GM12878 (cell line): ENCODE results near the gene LILRB4. TPM values are rescaled to one million over a fixed set of nuclear protein-coding genes. Genes with fewer than 3 reads are reported as not detected.
"Not testable (repeated sequence)": the region's sequence is repeated elsewhere in the genome, so short reads cannot be mapped to it uniquely, and the experiment has no call there.

ENCODE experiments used
- ATAC-seq: fragments of 200-7000 bp; cut with Tn5 transposase; 3 replicates; pipeline ENCODE4 v1.9.1; 2020; ENCODE audit warnings: mild to moderate bottlenecking, moderate library complexity
- BruUV-seq: library from RNA; stranded (reverse); fragments of 400-500 nt; replicated peaks from 2 replicates; lab custom pipeline; 2021; lab: Mats Ljungman, UMichigan
- CTCF ChIA-PET: fragments of 300-600 bp; sonication (Branson Sonifier 250); formaldehyde crosslinking; extraction: SDS; loops from one replicate; lab custom pipeline; 2021; ENCODE audit warnings: inconsistent platforms; lab: Yijun Ruan, JAX
- POLR2A ChIA-PET: fragments of 350-600 bp; formaldehyde crosslinking; extraction: SDS; loops from one replicate; lab custom pipeline; 2021; ENCODE audit warnings: inconsistent platforms; lab: Charles Lee
- RAD21 ChIA-PET: fragments of 300-600 bp; sonication (Branson Sonifier 250); formaldehyde crosslinking; loops from one replicate; lab custom pipeline; 2023; ENCODE audit warnings: antibody characterized with exemption; ENCODE audit not compliant: unreplicated experiment; lab: Charles Lee
- SMC1A ChIA-PET: fragments of 300-600 bp; sonication (Branson Sonifier 250); formaldehyde crosslinking; loops from one replicate; lab custom pipeline; 2023; ENCODE audit not compliant: unreplicated experiment, uncharacterized antibody; lab: Charles Lee
- DNase-seq: peaks from one replicate; pipeline ENCODE4 v3.0.0-alpha.2; 2011; ENCODE audit warnings: low read depth, low spot score
- FAIRE-seq: peaks from 3 replicates; lab custom pipeline; 2011; peaks lifted over from hg19 to GRCh38; lab: Jason Lieb, UNC
- H2AFZ ChIP-seq: 2 replicates; pipeline ENCODE4 v1.6.0; 2011; ENCODE audit warnings: low read depth, low read length, control low read depth; ENCODE audit not compliant: control insufficient read depth
- H3K27ac ChIP-seq: 2 replicates; pipeline ENCODE4 v1.5.1; 2011; ENCODE audit warnings: control low read depth; ENCODE audit not compliant: control insufficient read depth, insufficient read depth
- H3K27me3 ChIP-seq, 2 experiments: replicated peaks in 1 of 2; 2 replicates each; pipeline versions ENCODE4 v1.6.0 to v1.6.1; 2011; ENCODE audit warnings: low read length in 1 of 2; ENCODE audit not compliant: control insufficient read depth in 2 of 2, insufficient read depth in 2 of 2
- H3K36me3 ChIP-seq, 2 experiments: 2 replicates each; pipeline ENCODE4 v1.5.1; 2011; ENCODE audit warnings: low read length in 1 of 2; ENCODE audit not compliant: control insufficient read depth in 2 of 2, insufficient read depth in 2 of 2
- H3K4me1 ChIP-seq: 2 replicates; pipeline ENCODE4 v1.6.1; 2011; ENCODE audit warnings: mild to moderate bottlenecking, low read length, moderate library complexity, mixed read lengths; ENCODE audit not compliant: control insufficient read depth, insufficient read depth
- H3K4me2 ChIP-seq: 2 replicates; pipeline ENCODE4 v1.6.0; 2011; ENCODE audit warnings: control low read depth; ENCODE audit not compliant: control insufficient read depth, insufficient read depth
- H3K4me3 ChIP-seq: fragments of 200-600 bp; sonication (generic); 2 replicates; pipeline ENCODE4 v1.5.1; 2016
- H3K79me2 ChIP-seq: 2 replicates; pipeline ENCODE4 v1.6.0; 2011; ENCODE audit warnings: low read length; ENCODE audit not compliant: control insufficient read depth, insufficient read depth
- H3K9ac ChIP-seq: 2 replicates; pipeline ENCODE4 v1.8.0; 2011; ENCODE audit warnings: low read length, control low read depth, mixed read lengths; ENCODE audit not compliant: control insufficient read depth, insufficient read depth
- H3K9me3 ChIP-seq: replicated peaks from 3 replicates; pipeline ENCODE4 v1.5.1; 2011; ENCODE audit warnings: mild to moderate bottlenecking, low read length; ENCODE audit not compliant: control insufficient read depth, insufficient read depth
- H4K20me1 ChIP-seq: 2 replicates; pipeline ENCODE4 v1.6.0; 2011; ENCODE audit not compliant: control insufficient read depth, insufficient read depth
- JUNB ChIP-seq: IDR thresholded peaks from 2 replicates; pipeline ENCODE4 v1.6.1; 2016; ENCODE audit warnings: antibody characterized with exemption, mild to moderate bottlenecking
- PAX5 ChIP-seq: IDR thresholded peaks from 2 replicates; pipeline ENCODE4 v1.6.1; 2011; ENCODE audit warnings: low read depth, low read length, borderline replicate concordance
- RELA ChIP-seq: fragments of 450-650 bp; IDR thresholded peaks from 2 replicates; pipeline ENCODE4 v1.8.0; 2014; ENCODE audit warnings: borderline replicate concordance; ENCODE audit not compliant: partially characterized antibody
- RUNX3 ChIP-seq: IDR thresholded peaks from 2 replicates; pipeline ENCODE4 v1.6.1; 2012; ENCODE audit warnings: low read length, inconsistent platforms
- SMARCA5 ChIP-seq: fragments of 450-650 bp; IDR thresholded peaks from 2 replicates; pipeline ENCODE4 v1.6.1; 2017; ENCODE audit warnings: mild to moderate bottlenecking
- SUZ12 ChIP-seq: fragments of 200-600 bp; sonication (generic); IDR thresholded peaks from one replicate; pipeline ENCODE4 v1.6.1; 2018; ENCODE audit warnings: antibody characterized with exemption, mild to moderate bottlenecking; ENCODE audit not compliant: unreplicated experiment
- TAF1 ChIP-seq: IDR thresholded peaks from 2 replicates; pipeline ENCODE4 v1.6.1; 2011; ENCODE audit warnings: mild to moderate bottlenecking, low read depth, low read length, borderline replicate concordance
- WGBS: methylation state at CpG from one replicate; pipeline ENCODE4 v1.1.6; 2016; ENCODE audit warnings: low lambda C conversion rate; ENCODE audit not compliant: insufficient replicate concordance, insufficient coverage; ENCODE audit errors: missing lambda C conversion rate; 5-methylcytosine and 5-hydroxymethylcytosine counted together
- in situ Hi-C: fragments of 300-500 bp; cut with MboI; formaldehyde crosslinking; loops from 9 replicates; pipeline ENCODE4 v1.14.3; 2018; ENCODE audit warnings: mixed read lengths
- intact Hi-C: fragments of 100-400 bp; cut with micrococcal nuclease; formaldehyde crosslinking; loops from one replicate; pipeline ENCODE4 v1.14.2; 2022; ENCODE audit not compliant: unreplicated experiment
- polyA plus RNA-seq, 11 experiments: library from polyadenylated mRNA; depleted of rRNA in 4 of 11; unstranded in 6 of 11; stranded (reverse) in 5 of 11; fragments of >200 nt; fragmentation: Nextera tagmentation in 4 of 11; fragmentation: Illumina TruSeq in 1 of 11; extraction: Ambion mirVana in 4 of 11; extraction: Trizol in 1 of 11; gene quantifications; 1 replicate in 1 of 11; 2 replicates in 10 of 11; pipeline versions ENCODE4 v1.2.1 to v1.2.3, GENCODE V29; 2011 to 2016; ENCODE audit warnings: inconsistent platforms in 2 of 11, missing spikeins in 2 of 11, low read depth in 1 of 11
- total RNA-seq, 4 experiments: library from RNA; depleted of rRNA in 3 of 4; stranded (reverse); fragments of >200 nt in 3 of 4; fragmentation: Illumina TruSeq in 1 of 4; extraction: Trizol in 1 of 4; gene quantifications; 2 replicates each; pipeline versions ENCODE4 v1.2.1 to v1.2.3, GENCODE V29; 2013 to 2021

LILRB4 gene
- total and polyA plus RNA-seq, 10 of the 15 experiments (the other 5 are each of a cell fraction or from before 2014, with no cell fraction given), result 2.0 to 39.8 (median 16.0) TPM

- TF ChIP-seq SUZ12 (no peak), JUNB (no peak), RUNX3 (no peak), SMARCA5 (no peak), TAF1 (no peak), RELA (no peak), PAX5 (no peak)
These were observed 29.4 kb upstream of the LILRB4 start (continued) for GRCh38 chr19:54633401-54633800.

- POLR2A ChIA-PET, H3K4me1 ChIP-seq, H4K20me1 ChIP-seq, ATAC-seq, SMC1A ChIA-PET, H3K79me2 ChIP-seq, RAD21 ChIA-PET, H3K9ac ChIP-seq, DNase-seq, H2AFZ ChIP-seq, H3K27ac ChIP-seq, intact Hi-C loops, H3K4me2 ChIP-seq, in situ Hi-C loops, H3K27me3 ChIP-seq, BruUV-seq, H3K4me3 ChIP-seq, FAIRE-seq, H3K9me3 ChIP-seq: not testable (repeated sequence)
- CTCF ChIA-PET, result interaction anchor here (1.6 kb wide), 1 partner anchor 38 kb away, joined by 4 read pairs; no protein-coding TSS in a partner anchor
- WGBS, result 91% methylated on average over 5 of the region's 12 CpGs
- peaks cover 6 to 10% of the 10 kb centered on the region in 2 experiments; a peak in 3 of 4 replicates for H3K36me3 ChIP-seq
These were observed 26.7 kb upstream of the LILRB4 start for GRCh38 chr19:54636081-54636480.
